ENCODE measurements around the gene RBMS3. TPM values are rescaled to one million over a fixed set of nuclear protein-coding genes. Genes with fewer than 3 reads are reported as not detected.

Gene RBMS3
- total RNA-seq, 1 experiment from 2014 or later, result 7.4 TPM

- H3K27ac Mint-ChIP-seq (ENCODE audit: unreplicated experiment), result no peak overlapping the region
- TF ChIP-seq, protein P1, sequence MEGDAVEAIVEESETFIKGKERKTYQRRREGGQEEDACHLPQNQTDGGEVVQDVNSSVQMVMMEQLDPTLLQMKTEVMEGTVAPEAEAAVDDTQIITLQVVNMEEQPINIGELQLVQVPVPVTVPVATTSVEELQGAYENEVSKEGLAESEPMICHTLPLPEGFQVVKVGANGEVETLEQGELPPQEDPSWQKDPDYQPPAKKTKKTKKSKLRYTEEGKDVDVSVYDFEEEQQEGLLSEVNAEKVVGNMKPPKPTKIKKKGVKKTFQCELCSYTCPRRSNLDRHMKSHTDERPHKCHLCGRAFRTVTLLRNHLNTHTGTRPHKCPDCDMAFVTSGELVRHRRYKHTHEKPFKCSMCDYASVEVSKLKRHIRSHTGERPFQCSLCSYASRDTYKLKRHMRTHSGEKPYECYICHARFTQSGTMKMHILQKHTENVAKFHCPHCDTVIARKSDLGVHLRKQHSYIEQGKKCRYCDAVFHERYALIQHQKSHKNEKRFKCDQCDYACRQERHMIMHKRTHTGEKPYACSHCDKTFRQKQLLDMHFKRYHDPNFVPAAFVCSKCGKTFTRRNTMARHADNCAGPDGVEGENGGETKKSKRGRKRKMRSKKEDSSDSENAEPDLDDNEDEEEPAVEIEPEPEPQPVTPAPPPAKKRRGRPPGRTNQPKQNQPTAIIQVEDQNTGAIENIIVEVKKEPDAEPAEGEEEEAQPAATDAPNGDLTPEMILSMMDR (IDR thresholded peaks at IDR 0.05; ENCODE audit: insufficient read depth in 1 of 2, low read depth in 1 of 2, low read length in 1 of 2, severe bottlenecking in 1 of 2, unreplicated experiment in 1 of 2), result no peak
- Histone ChIP-seq H3K4me3 (ENCODE audit: low read depth, low read length) (no peak overlapping the region), H3K36me3 (ENCODE audit: control insufficient read depth, insufficient read depth, low read length) (no peaks in the 10 kb centered on the region), H3K4me1 (no peaks in the 10 kb centered on the region), H3K9me3 (no peaks in the 10 kb centered on the region), H3K27me3 (replicated peaks; ENCODE audit: control insufficient read depth, insufficient read depth, low read length) (no peaks in the 10 kb centered on the region)
- POLR2A ChIA-PET, result no interaction called here
- no peaks in the 10 kb centered on the region for H3K36me3 Mint-ChIP-seq (ENCODE audit: insufficient read depth, unreplicated experiment)
- H3K9me3 Mint-ChIP-seq (ENCODE audit: unreplicated experiment), result no peaks in the 10 kb centered on the region
- no peak for DNase-seq
- intact Hi-C loops (cut with micrococcal nuclease; ENCODE audit: unreplicated experiment), result loop anchor here (5.0 kb wide), 1 partner anchor 69 kb away; no protein-coding TSS in a partner anchor
- H3K4me3 Mint-ChIP-seq (ENCODE audit: unreplicated experiment), result no peak overlapping the region
- H3K4me1 Mint-ChIP-seq (ENCODE audit: low read depth, unreplicated experiment), result no peaks in the 10 kb centered on the region
- no TSS peak for BruUV-seq (replicated peaks)
- H3K27me3 Mint-ChIP-seq (ENCODE audit: insufficient read depth, unreplicated experiment), result no peaks in the 10 kb centered on the region
- CTCF ChIA-PET, result no interaction called here
Measured at GRCh38 chr3:29761517-29761916, 480.6 kb downstream of the RBMS3 start.

DNA sequence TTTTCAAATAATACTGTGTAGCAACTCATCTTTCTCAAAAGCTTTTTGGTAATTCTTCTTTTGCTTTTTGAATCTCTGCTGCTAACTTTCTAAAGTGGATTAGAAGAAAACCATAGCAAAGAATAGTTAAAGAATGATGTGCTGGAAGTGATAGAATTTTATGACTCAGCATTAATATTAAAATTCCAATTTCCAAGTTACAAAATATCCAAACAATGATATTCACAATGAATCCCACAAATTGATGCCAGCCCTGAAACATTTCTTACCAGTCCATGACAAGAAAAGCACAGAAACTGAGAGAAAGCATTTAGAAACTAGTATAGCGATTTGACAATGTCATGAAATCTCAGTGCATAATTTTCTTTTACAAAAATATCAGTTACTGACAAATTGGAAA is 482.2 kb downstream of the RBMS3 start:
- POLR2A ChIA-PET, result no interaction called here
- no peak for DNase-seq
- CTCF ChIA-PET, result no interaction called here
- Mint-ChIP-seq H3K36me3 (ENCODE audit: insufficient read depth, unreplicated experiment) (no peaks in the 10 kb centered on the region), H3K4me3 (ENCODE audit: unreplicated experiment) (no peak overlapping the region), H3K4me1 (ENCODE audit: low read depth, unreplicated experiment) (no peaks in the 10 kb centered on the region), H3K27ac (ENCODE audit: unreplicated experiment) (no peak overlapping the region), H3K27me3 (ENCODE audit: insufficient read depth, unreplicated experiment) (no peaks in the 10 kb centered on the region), H3K9me3 (ENCODE audit: unreplicated experiment) (no peaks in the 10 kb centered on the region)
- H3K4me3 ChIP-seq (ENCODE audit: low read depth, low read length), result no peak overlapping the region
- no peaks in the 10 kb centered on the region for H3K4me1 ChIP-seq
- H3K9me3 ChIP-seq, result no peaks in the 10 kb centered on the region
- H3K27me3 ChIP-seq (replicated peaks; ENCODE audit: control insufficient read depth, insufficient read depth, low read length), result no peaks in the 10 kb centered on the region
- no TSS peak for BruUV-seq (replicated peaks)
- intact Hi-C loops (cut with micrococcal nuclease; ENCODE audit: unreplicated experiment), result loop anchor here (5.0 kb wide), 1 partner anchor 71 kb away; no protein-coding TSS in a partner anchor
- H3K36me3 ChIP-seq (ENCODE audit: control insufficient read depth, insufficient read depth, low read length), result no peaks in the 10 kb centered on the region
- TF ChIP-seq, protein P1 (IDR thresholded peaks at IDR 0.05; ENCODE audit: insufficient read depth in 1 of 2, low read depth in 1 of 2, low read length in 1 of 2, severe bottlenecking in 1 of 2, unreplicated experiment in 1 of 2), result no peak

DNA sequence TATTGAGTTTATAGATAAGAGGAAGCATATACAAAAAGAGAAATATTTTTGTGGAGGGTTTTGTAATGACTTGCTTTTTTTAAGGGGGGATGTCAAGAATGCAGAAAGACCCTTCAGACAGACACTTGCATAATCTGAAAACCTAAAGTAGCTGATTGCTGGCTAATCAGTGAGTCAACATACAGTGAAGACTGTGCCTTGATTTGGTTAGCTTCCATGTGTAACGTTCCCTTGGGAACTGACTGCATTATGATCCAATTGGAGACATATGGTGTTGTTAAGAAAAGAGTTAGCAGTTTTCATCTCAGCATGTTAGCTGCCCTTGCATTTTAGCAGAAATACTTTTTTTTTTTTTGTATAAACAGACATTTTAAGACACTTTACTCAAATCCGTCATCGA is 483.2 kb downstream of the RBMS3 start:
- no peaks in the 10 kb centered on the region for H3K4me1 ChIP-seq
- intact Hi-C loops (cut with micrococcal nuclease; ENCODE audit: unreplicated experiment), result loop anchor here (1.0 to 5.0 kb wide), 3 partner anchors 72 to 1097 kb away; no protein-coding TSS in a partner anchor
- DNase-seq, result no peak
- H3K9me3 Mint-ChIP-seq (ENCODE audit: unreplicated experiment), result no peaks in the 10 kb centered on the region
- H3K36me3 Mint-ChIP-seq (ENCODE audit: insufficient read depth, unreplicated experiment), result no peaks in the 10 kb centered on the region
- no peaks in the 10 kb centered on the region for H3K27me3 ChIP-seq (replicated peaks; ENCODE audit: control insufficient read depth, insufficient read depth, low read length)
- H3K4me1 Mint-ChIP-seq (ENCODE audit: low read depth, unreplicated experiment), result no peaks in the 10 kb centered on the region
- no TSS peak for BruUV-seq (replicated peaks)
- POLR2A ChIA-PET, result no interaction called here
- CTCF ChIA-PET, result no interaction called here
- H3K4me3 ChIP-seq (ENCODE audit: low read depth, low read length), result no peak overlapping the region
- H3K27me3 Mint-ChIP-seq (ENCODE audit: insufficient read depth, unreplicated experiment), result no peaks in the 10 kb centered on the region
- H3K4me3 Mint-ChIP-seq (ENCODE audit: unreplicated experiment), result no peak overlapping the region
- TF ChIP-seq, protein P1 (IDR thresholded peaks at IDR 0.05; ENCODE audit: insufficient read depth in 1 of 2, low read depth in 1 of 2, low read length in 1 of 2, severe bottlenecking in 1 of 2, unreplicated experiment in 1 of 2), result no peak
- H3K27ac Mint-ChIP-seq (ENCODE audit: unreplicated experiment), result no peak overlapping the region
- no peaks in the 10 kb centered on the region for H3K9me3 ChIP-seq
- H3K36me3 ChIP-seq (ENCODE audit: control insufficient read depth, insufficient read depth, low read length), result no peaks in the 10 kb centered on the region

Measured in Caco-2 (cell line).